Prostate gland (tissue), 2 donors: ENCODE measurements around the gene LTBP2. TPM values are rescaled to one million over a fixed set of nuclear protein-coding genes. Genes with fewer than 3 reads are reported as not detected.

Source experiments
- DNase-seq: peaks from one replicate; pipeline ENCODE4 v3.0.0-alpha.2; 2019; ENCODE audit warnings: low spot score
- H3K27ac ChIP-seq, 2 donors: fragments of 200-600 bp; sonication (generic); 2 replicates each; pipeline ENCODE4 v1.5.1; 2017 to 2019
- H3K27me3 ChIP-seq: fragments of 200-600 bp; sonication (generic); replicated peaks from 2 replicates; pipeline ENCODE4 v1.5.1; 2019; ENCODE audit not compliant: insufficient read depth
- H3K36me3 ChIP-seq, 2 donors: fragments of 200-600 bp; sonication (generic); 1 replicate in 1 of 2; 2 replicates in 1 of 2; pipeline versions ENCODE4 v1.5.1 to v1.8.1; 2017 to 2019
- H3K4me1 ChIP-seq: fragments of 200-600 bp; sonication (generic); replicated peaks from 2 replicates; pipeline ENCODE4 v1.5.1; 2019
- H3K4me3 ChIP-seq, 2 donors: fragments of 200-600 bp; sonication (generic); 2 replicates each; pipeline ENCODE4 v1.5.1; 2017 to 2019
- H3K9me3 ChIP-seq: fragments of 200-600 bp; sonication (generic); 2 replicates; pipeline ENCODE4 v1.5.1; 2017
- CTCF ChIP-seq, 4 experiments: fragments of 200-600 bp in 2 of 4; fragments of 450-650 bp in 2 of 4; sonication (generic) in 2 of 4; IDR thresholded peaks; 1 replicate in 3 of 4; 2 replicates in 1 of 4; pipeline ENCODE4 v1.5.1; 2016 to 2019; ENCODE audit warnings: antibody characterized with exemption in 4 of 4, mild to moderate bottlenecking in 2 of 4, moderate library complexity in 2 of 4
- POLR2A ChIP-seq: fragments of 450-650 bp; IDR thresholded peaks from one replicate; pipeline ENCODE4 v1.6.1; 2016; ENCODE audit warnings: antibody characterized with exemption, mild to moderate bottlenecking
- POLR2AphosphoS5 ChIP-seq: sonication (generic); formaldehyde crosslinking; IDR thresholded peaks from one replicate; pipeline ENCODE4 v1.6.1; 2017; ENCODE audit warnings: antibody characterized with exemption
- whole genome bisulfite sequencing: methylation state at CpG from one replicate; pipeline ENCODE4 v1.1.5; 2018; 5-methylcytosine and 5-hydroxymethylcytosine counted together
- intact Hi-C: fragments of 100-400 bp; cut with DNase I; formaldehyde crosslinking; loops from one replicate; pipeline ENCODE4 v1.14.2; 2022
- total RNA-seq, 2 donors: library from RNA; depleted of rRNA; stranded (reverse); fragments of >200 nt; gene quantifications; one replicate each; pipeline ENCODE4 v1.1.0, GENCODE V29; 2016

Gene LTBP2
- total RNA-seq, 2 donors from 2014 or later, result 47.0 to 90.7 TPM

- WGBS, result 93% methylated on average over 20 of the region's 20 CpGs
- intact Hi-C loops, result loop anchor here (10.0 kb wide), 1 partner anchor 290 kb away; no protein-coding TSS in a partner anchor
- no peak overlapping the region for H3K27ac ChIP-seq
- TF ChIP-seq CTCF (IDR thresholded peaks at IDR 0.05) (no peak), POLR2AphosphoS5 (no peak), POLR2A (no peak)
- no peaks in the 10 kb centered on the region for H3K9me3 ChIP-seq
- no peak for DNase-seq
- no peak overlapping the region for H3K4me3 ChIP-seq
- no peaks in the 10 kb centered on the region for H3K4me1 ChIP-seq
- H3K27me3 ChIP-seq, result no peaks in the 10 kb centered on the region
- no peaks in the 10 kb centered on the region for H3K36me3 ChIP-seq
Measured at GRCh38 chr14:74504874-74505720, 106.9 kb downstream of the LTBP2 start.

DNA sequence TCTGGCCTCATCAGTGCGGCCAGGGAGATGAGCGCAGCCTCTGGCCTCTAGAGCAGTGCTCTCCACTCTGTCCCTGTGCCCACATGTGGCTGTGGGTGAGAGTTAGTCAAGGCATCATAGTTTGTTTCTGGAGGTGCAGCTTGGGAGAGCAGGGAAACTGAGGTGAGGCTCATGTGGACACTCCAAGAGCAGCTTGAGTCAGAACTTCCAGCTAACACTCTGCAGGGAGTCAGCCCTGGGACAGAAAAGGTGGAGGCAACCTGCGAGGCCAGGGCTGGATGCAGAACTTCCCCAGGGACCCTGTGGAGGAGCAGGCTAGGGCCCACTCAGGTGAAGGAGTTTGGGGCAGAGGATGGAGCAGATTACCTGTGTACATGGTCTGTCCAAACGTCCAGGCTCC is 107.6 kb downstream of the LTBP2 start:
- H3K4me1 ChIP-seq, result no peaks in the 10 kb centered on the region
- H3K27ac ChIP-seq, result no peak overlapping the region
- no peaks in the 10 kb centered on the region for H3K27me3 ChIP-seq
- no peaks in the 10 kb centered on the region for H3K36me3 ChIP-seq
- intact Hi-C loops, result loop anchor here (10.0 kb wide), 1 partner anchor 290 kb away; no protein-coding TSS in a partner anchor
- TF ChIP-seq CTCF (IDR thresholded peaks at IDR 0.05) (no peak), POLR2A (no peak), POLR2AphosphoS5 (no peak)
- no peaks in the 10 kb centered on the region for H3K9me3 ChIP-seq
- DNase-seq, result no peak
- 89% methylated on average over 4 of the region's 4 CpGs for WGBS
- no peak overlapping the region for H3K4me3 ChIP-seq

- Histone ChIP-seq H3K4me3 (no peak overlapping the region), H3K27ac (no peak overlapping the region), H3K36me3 (no peaks in the 10 kb centered on the region), H3K4me1 (no peaks in the 10 kb centered on the region), H3K9me3 (no peaks in the 10 kb centered on the region), H3K27me3 (no peaks in the 10 kb centered on the region)
- intact Hi-C loops, result loop anchor here (10.0 kb wide), 1 partner anchor 291 kb away; no protein-coding TSS in a partner anchor
- no peak for DNase-seq
- 93% methylated on average over 12 of the region's 12 CpGs for WGBS
- no peak for TF ChIP-seq POLR2AphosphoS5
- no peak for TF ChIP-seq CTCF (IDR thresholded peaks at IDR 0.05)
- TF ChIP-seq POLR2A, result no peak
Measured at GRCh38 chr14:74503938-74504335, 108.1 kb downstream of the LTBP2 start.

- Histone ChIP-seq H3K36me3 (no peaks in the 10 kb centered on the region), H3K27ac (no peak overlapping the region), H3K4me3 (no peak overlapping the region), H3K9me3 (no peaks in the 10 kb centered on the region), H3K27me3 (no peaks in the 10 kb centered on the region), H3K4me1 (no peaks in the 10 kb centered on the region)
- 75% methylated on average over 14 of the region's 14 CpGs for WGBS
- intact Hi-C loops, result loop anchor here (10.0 kb wide), 1 partner anchor 291 kb away; no protein-coding TSS in a partner anchor
- TF ChIP-seq CTCF (IDR thresholded peaks at IDR 0.05), result no peak
- no peak for TF ChIP-seq POLR2A
- TF ChIP-seq POLR2AphosphoS5, result no peak
- DNase-seq, result no peak
Measured at GRCh38 chr14:74503291-74503937, 108.6 kb downstream of the LTBP2 start.
